Measurements from ENCODE around the gene ADAM8.

- no peak for TF ChIP-seq POLR2AphosphoS5 (IDR thresholded peaks at IDR 0.05; ENCODE audit: low read depth, low read length)
- TF ChIP-seq POLR2A (IDR thresholded peaks at IDR 0.05; ENCODE audit: low read depth, low read length) = no peak
- no peak for TF ChIP-seq TAF1 (IDR thresholded peaks at IDR 0.05; ENCODE audit: low read depth, low read length)
- TF ChIP-seq SPI1 (IDR thresholded peaks at IDR 0.05; ENCODE audit: low read depth, low read length) = no peak
- TF ChIP-seq PAX5 (IDR thresholded peaks at IDR 0.05; ENCODE audit: insufficient read depth, low read length, severe bottlenecking) = no peak
These were observed 33.2 kb upstream of the ADAM8 start for GRCh38 chr10:133309720-133310398.
